GM12891 (cell line): ENCODE data around the gene LZTS2.

Experiments
- DNase-seq: peaks from one replicate; pipeline ENCODE4 v3.0.0; 2011; ENCODE audit warnings: low spot score; ENCODE audit not compliant: insufficient read length
- FAIRE-seq: peaks from 2 replicates; lab custom pipeline; 2011; peaks lifted over from hg19 to GRCh38; lab: Jason Lieb, UNC
- PAX5 ChIP-seq: IDR thresholded peaks from 2 replicates; pipeline ENCODE4 v1.6.1; 2011; ENCODE audit warnings: low read length, moderate library complexity, mild to moderate bottlenecking; ENCODE audit not compliant: insufficient read depth, severe bottlenecking
- POLR2A ChIP-seq: IDR thresholded peaks from 2 replicates; pipeline ENCODE4 v1.6.1; 2011; ENCODE audit warnings: low read depth, low read length, control low read depth
- POLR2AphosphoS5 ChIP-seq: IDR thresholded peaks from 2 replicates; pipeline ENCODE4 v1.6.1; 2011; ENCODE audit warnings: low read depth, low read length, control low read depth
- POU2F2 ChIP-seq: IDR thresholded peaks from 2 replicates; pipeline ENCODE4 v1.6.1; 2011; ENCODE audit warnings: low read depth, mild to moderate bottlenecking, control low read depth, low read length, moderate library complexity
- SPI1 ChIP-seq: IDR thresholded peaks from 2 replicates; pipeline ENCODE4 v1.6.1; 2011; ENCODE audit warnings: low read depth, low read length, control low read depth
- TAF1 ChIP-seq: IDR thresholded peaks from 2 replicates; pipeline ENCODE4 v1.6.1; 2011; ENCODE audit warnings: low read depth, low read length, control low read depth

LZTS2 gene

DNA sequence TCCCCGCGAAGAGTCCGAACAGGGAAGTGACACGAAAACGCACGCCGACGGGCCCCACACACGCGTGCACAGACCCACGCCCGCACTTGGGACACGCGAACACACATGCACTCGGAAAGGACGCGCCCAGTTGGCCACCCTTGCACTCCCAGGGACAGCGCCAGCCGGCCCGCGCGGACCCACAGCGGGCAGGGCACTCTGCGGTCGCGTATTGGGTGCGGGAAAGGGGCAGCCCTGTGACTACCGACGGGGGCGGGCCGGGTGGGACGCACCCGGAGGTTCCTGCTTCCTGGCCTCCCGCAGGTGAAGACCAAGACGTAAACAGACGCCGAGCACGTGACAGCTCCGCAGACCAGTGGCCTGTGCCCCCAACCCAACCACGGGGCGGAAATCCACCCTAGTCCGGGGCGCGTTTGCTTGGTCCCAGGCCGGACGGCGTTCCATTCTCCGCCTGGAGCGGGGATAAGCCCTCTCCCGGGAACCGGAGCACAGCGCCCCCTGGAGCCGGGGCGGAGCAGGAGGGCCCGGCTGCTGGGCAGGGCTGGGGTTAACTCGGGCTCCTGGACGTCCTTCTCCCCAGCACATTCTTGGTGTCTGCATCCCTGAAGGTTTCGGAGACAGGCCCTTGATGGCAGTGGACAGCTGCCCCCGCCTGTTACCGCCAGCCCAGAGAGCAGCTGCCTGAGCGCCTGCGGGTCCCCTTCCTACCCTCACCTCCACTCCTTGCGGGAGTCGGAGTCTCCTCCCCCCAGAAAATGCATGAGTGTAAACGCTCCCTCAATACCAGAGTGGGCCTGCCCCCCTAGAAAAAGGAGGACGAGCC lies 2.0 kb upstream of the LZTS2 start:
- TF ChIP-seq POLR2AphosphoS5, result no peak
- no peak for TF ChIP-seq POLR2A
- 0 out of 2 replicates have a peak, but pooled peaks have one; percentile 36 for TF ChIP-seq POU2F2
- no peak for TF ChIP-seq PAX5
- peak; percentile 85 for FAIRE-seq

GRCh38 chr10:100998183-100998990 lies 1.2 kb upstream of the LZTS2 start:
- no peak for FAIRE-seq
- DNase-seq, result no peak
- TF ChIP-seq POLR2AphosphoS5 (no peak), PAX5 (no peak), TAF1 (no peak), SPI1 (no peak), POLR2A (no peak), POU2F2 (no peak)

More for the DNA sequence above, 2.0 kb upstream of the LZTS2 start:
- DNase-seq, result peak; percentile 77

DNA sequence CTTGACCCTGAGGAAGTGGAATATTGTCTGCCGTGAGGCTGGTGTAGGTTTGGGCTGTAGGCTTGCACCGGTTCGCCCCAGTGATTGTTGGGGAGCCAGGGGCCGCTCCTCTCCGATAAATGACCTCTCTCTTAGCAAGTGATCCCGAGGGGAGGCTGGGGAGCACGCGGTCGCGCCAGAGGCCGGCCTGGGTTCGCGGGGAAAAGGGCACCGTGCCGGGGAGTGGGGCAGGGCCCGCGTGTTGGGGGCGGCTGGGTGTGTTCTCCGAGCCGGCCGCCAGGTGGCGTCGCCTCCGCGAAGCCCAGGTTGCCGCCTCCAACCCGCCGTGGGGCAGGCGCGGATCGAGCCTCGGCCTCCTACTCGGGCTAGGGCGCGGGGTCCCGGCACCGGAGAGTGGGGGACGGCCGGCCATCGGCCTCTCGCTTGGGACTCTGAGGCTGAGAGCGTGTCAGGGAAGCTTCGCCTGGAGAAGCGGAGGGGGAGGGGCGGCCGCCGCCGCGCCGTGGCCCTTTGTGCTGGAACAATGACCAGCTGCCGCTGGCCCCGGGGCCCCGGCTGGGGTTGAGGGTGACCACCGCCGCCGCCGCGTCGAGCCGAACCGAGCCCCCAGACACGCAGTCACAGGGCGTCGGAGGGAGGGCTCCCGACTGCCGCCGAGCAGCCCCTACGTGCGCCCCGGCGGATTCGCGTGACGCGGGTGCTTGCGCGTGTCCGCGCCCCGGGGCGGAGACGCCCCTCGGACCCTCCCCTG lies 442 bp upstream of the LZTS2 start:
- no peak for TF ChIP-seq POU2F2
- no peak for TF ChIP-seq SPI1
- TF ChIP-seq TAF1, result no peak
- no peak for TF ChIP-seq POLR2A
- TF ChIP-seq PAX5, result no peak
- no peak for TF ChIP-seq POLR2AphosphoS5
- DNase-seq (peak; percentile 94), FAIRE-seq (peak; percentile 95)

DNA sequence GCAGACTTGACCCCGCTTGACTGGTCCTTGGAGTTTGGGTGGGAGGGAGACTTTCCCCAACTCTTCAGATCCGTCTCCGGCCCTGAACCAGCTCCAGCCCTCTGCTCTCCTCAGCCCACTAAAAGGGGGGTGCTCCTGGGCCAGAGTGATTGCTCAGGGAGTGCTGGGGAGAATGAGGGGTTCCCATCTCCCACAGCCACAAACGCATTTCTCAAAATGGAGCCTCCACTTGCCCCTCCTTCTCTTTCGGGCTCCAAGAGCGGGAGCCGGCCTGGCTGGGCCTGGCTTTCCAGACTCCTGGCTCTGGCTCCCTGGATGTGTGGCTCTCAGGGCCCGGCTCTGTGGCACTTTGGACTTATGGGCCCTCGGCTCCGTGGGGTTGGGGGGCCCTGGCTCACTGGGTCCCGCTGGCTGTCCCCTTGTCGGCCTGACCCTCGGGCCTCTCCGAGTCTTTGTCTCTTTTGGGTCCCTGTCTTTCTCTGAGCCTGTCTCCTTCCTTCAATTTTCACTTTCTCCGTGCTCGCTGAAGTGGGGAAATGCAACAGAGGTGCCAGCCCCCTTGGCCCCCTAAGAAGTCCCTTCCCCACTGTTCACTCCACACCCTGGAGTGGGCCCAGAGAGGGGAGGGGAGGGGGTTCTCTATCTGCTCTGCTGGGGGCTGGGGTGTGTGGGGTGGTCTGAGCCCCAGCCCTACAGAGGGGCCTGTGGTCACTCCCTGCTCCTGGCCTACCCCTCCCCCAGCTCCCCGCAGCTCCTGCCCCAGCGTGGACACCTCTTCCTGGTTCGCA lies 713 bp downstream of the LZTS2 start:
- FAIRE-seq (no peak), DNase-seq (no peak)
- TF ChIP-seq POLR2AphosphoS5 (no peak), TAF1 (no peak), PAX5 (no peak), POLR2A (no peak), SPI1 (no peak), POU2F2 (no peak)

- TF ChIP-seq SPI1, result no peak
- no peak for TF ChIP-seq POLR2A
- no peak for TF ChIP-seq PAX5
- no peak for TF ChIP-seq POLR2AphosphoS5
- TF ChIP-seq TAF1, result no peak
- no peak for TF ChIP-seq POU2F2
- peak; percentile 77 for FAIRE-seq
- DNase-seq, result no peak
Measured at GRCh38 chr10:101000915-101001658, 1.5 kb downstream of the LZTS2 start.

DNA sequence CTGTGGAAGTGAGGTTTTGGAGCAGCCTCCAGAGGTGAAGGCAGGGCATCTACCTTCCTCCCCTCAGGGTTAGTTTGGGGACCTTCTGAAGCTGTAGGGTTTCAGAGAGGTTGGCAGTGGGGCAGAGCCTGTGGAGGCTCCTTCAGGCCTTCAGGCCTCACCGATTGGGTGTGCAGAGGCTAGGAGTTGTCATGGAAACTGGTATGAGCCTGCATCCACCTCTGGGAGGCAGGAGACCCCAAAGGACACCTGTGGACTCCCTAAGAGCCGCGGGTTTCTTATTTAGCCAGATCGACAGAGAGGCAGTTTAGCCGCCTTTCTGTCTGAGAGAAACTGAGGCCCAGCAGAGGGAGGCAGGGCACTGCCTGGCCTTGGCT lies 2.0 kb downstream of the LZTS2 start:
- DNase-seq, result no peak
- no peak for FAIRE-seq
- TF ChIP-seq POLR2A (no peak), TAF1 (no peak), POLR2AphosphoS5 (no peak), POU2F2 (no peak), SPI1 (no peak), PAX5 (no peak)

DNA sequence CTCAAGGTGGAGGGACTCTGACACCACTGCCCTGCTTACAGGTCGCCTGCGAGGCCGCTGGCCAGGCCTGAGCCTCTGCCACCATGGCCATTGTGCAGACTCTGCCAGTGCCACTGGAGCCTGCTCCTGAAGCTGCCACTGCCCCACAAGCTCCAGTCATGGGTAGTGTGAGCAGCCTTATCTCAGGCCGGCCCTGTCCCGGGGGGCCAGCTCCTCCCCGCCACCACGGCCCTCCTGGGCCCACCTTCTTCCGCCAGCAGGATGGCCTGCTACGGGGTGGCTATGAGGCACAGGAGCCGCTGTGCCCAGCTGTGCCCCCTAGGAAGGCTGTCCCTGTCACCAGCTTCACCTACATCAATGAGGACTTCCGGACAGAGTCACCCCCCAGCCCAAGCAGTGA lies 2.8 kb downstream of the LZTS2 start:
- DNase-seq (no peak), FAIRE-seq (no peak)
- TF ChIP-seq POU2F2 (no peak), TAF1 (no peak), PAX5 (no peak), POLR2AphosphoS5 (no peak), SPI1 (no peak), POLR2A (no peak)

DNA sequence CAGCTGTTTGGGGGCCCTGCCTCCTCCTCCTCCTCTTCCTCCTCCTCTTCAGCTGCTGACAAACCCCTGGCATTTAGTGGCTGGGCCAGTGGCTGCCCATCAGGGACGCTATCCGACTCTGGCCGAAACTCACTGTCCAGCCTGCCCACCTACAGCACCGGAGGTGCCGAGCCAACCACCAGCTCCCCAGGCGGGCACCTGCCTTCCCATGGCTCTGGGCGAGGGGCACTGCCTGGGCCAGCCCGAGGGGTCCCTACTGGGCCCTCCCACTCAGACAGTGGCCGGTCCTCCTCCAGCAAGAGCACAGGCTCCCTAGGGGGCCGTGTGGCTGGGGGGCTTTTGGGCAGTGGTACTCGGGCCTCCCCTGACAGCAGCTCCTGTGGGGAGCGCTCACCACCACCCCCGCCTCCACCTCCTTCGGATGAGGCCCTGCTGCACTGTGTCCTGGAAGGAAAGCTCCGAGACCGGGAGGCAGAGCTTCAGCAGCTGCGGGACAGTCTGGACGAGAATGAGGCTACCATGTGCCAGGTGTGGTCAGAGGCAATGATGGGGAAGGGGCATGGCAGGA lies 4.1 kb downstream of the LZTS2 start:
- TF ChIP-seq TAF1, result no peak
- DNase-seq, result no peak
- FAIRE-seq, result no peak

DNA sequence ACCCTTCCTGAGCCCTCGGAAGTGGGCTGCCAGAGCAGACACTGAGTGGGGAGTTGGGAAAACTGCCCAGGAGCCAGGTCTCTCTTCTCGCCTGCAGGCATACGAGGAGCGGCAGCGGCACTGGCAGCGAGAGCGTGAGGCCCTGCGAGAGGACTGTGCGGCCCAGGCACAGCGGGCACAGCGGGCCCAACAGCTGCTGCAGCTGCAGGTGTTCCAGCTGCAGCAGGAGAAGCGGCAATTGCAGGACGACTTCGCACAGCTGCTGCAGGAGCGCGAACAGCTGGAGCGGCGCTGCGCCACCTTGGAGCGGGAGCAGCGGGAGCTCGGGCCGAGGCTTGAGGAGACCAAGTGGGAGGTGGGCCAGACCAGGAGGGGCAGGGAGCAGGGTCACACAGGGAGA lies 5.8 kb downstream of the LZTS2 start:
- FAIRE-seq (no peak), DNase-seq (no peak)
- TF ChIP-seq SPI1, result no peak
